Activated gamma-delta T cell (primary cell): ENCODE results near the gene KDELR3.

Experiments used
- DNase-seq: peaks from one replicate; lab custom pipeline; 2025; lab: John Stamatoyannopoulos, UW

Gene KDELR3

GRCh38 chr22:38481871-38482332 lies 14.0 kb downstream of the KDELR3 start:
- no peak for DNase-seq

- no peak for DNase-seq
These were observed 14.9 kb downstream of the KDELR3 start for GRCh38 chr22:38482662-38483308.

- DNase-seq, result no peak
These were observed 16.3 kb downstream of the KDELR3 start for GRCh38 chr22:38484244-38484643.

GRCh38 chr22:38485783-38486182 lies 17.9 kb downstream of the KDELR3 start:
- DNase-seq, result no peak

- no peak for DNase-seq
These were observed 20.1 kb downstream of the KDELR3 start for GRCh38 chr22:38487946-38488345.

- no peak for DNase-seq
These were observed 21.2 kb downstream of the KDELR3 start for GRCh38 chr22:38489142-38489541.

- DNase-seq, result no peak
These were observed 21.8 kb downstream of the KDELR3 start for GRCh38 chr22:38489561-38490145.

- DNase-seq, result no peak
These were observed 22.6 kb downstream of the KDELR3 start for GRCh38 chr22:38490475-38490874.

GRCh38 chr22:38490915-38491314 lies 23.0 kb downstream of the KDELR3 start:
- no peak for DNase-seq

- no peak for DNase-seq
These were observed 23.9 kb downstream of the KDELR3 start for GRCh38 chr22:38491707-38492348.

GRCh38 chr22:38494498-38494897 lies 26.6 kb downstream of the KDELR3 start:
- DNase-seq, result no peak

GRCh38 chr22:38494939-38495338 lies 27.0 kb downstream of the KDELR3 start:
- DNase-seq, result no peak

GRCh38 chr22:38497869-38498268 lies 30.0 kb downstream of the KDELR3 start:
- DNase-seq, result no peak

- no peak for DNase-seq
These were observed 34.1 kb downstream of the KDELR3 start for GRCh38 chr22:38501797-38502672.

GRCh38 chr22:38503021-38503420 lies 35.1 kb downstream of the KDELR3 start:
- no peak for DNase-seq

GRCh38 chr22:38504731-38505540 lies 37.0 kb downstream of the KDELR3 start:
- DNase-seq, result no peak

- no peak for DNase-seq
These were observed 37.7 kb downstream of the KDELR3 start for GRCh38 chr22:38505541-38506117.

GRCh38 chr22:38506118-38506962 lies 38.4 kb downstream of the KDELR3 start, which contains the start of gene DDX17:
Gene DDX17 (minus strand): TSS chr22:38506311.
- peak; percentile 64 for DNase-seq

- no peak for DNase-seq
These were observed 42.6 kb downstream of the KDELR3 start for GRCh38 chr22:38510416-38510970.

GRCh38 chr22:38513063-38513462 lies 45.2 kb downstream of the KDELR3 start:
- no peak for DNase-seq
